Adipose tissue (tissue), 3 donors: ENCODE data around the gene MEIS1. TPM values are rescaled to one million over a fixed set of nuclear protein-coding genes. Genes with fewer than 3 reads are reported as not detected.

Experiments used
- H3K27ac ChIP-seq: one replicate; pipeline ENCODE4 v1.5.1; 2013; ENCODE audit warnings: low read depth, low read length
- WGBS, 3 donors: extraction: QIAGEN DNeasy Blood & Tissue Kit; methylation state at CpG; one replicate each; pipeline ENCODE4 v1.1.7; 2013; 5-methylcytosine and 5-hydroxymethylcytosine counted together
- polyA plus RNA-seq, 3 donors: library from polyadenylated mRNA; stranded (reverse); fragments of 200-250 nt; gene quantifications; one replicate each; pipeline ENCODE4 v1.2.3, GENCODE V29; 2013
- donor health status: healthy with polysubstance abuse.
- donor health status: Bipolar disorder and iron deficiency.
- donor health status: healthy.

MEIS1 gene
- polyA plus RNA-seq, 3 donors = 13.7 to 27.3 (median 21.3) TPM

GRCh38 chr2:66544258-66544657 is 109.3 kb downstream of the MEIS1 start:
- no peak overlapping the region for H3K27ac ChIP-seq
- WGBS, 3 donors = 53 to 86% (median 84%) methylated on average over 2 of the region's 2 CpGs

- no peak overlapping the region for H3K27ac ChIP-seq
Observed at GRCh38 chr2:66545258-66545657, 110.3 kb downstream of the MEIS1 start.

GRCh38 chr2:66547118-66547517 is 112.2 kb downstream of the MEIS1 start:
- no peak overlapping the region for H3K27ac ChIP-seq
- 30 to 54% (median 53%) methylated on average over 2 of the region's 2 CpGs for WGBS, 3 donors

- WGBS, 3 donors = 50 to 63% (median 62%) methylated on average over 2 of the region's 2 CpGs
- no peak overlapping the region for H3K27ac ChIP-seq
Observed at GRCh38 chr2:66547887-66548286, 113.0 kb downstream of the MEIS1 start.

- 73 to 79% (median 76%) methylated on average over 3 of the region's 3 CpGs for WGBS, 3 donors
- H3K27ac ChIP-seq = no peak overlapping the region
Observed at GRCh38 chr2:66548422-66548821, 113.5 kb downstream of the MEIS1 start.

GRCh38 chr2:66550826-66551225 is 115.9 kb downstream of the MEIS1 start:
- H3K27ac ChIP-seq = no peak overlapping the region
- 76 to 85% (median 85%) methylated on average over 1 of the region's 1 CpG for WGBS, 3 donors

GRCh38 chr2:66553370-66553769 is 118.4 kb downstream of the MEIS1 start:
- 19 to 57% (median 50%) methylated on average over 4 of the region's 4 CpGs for WGBS, 3 donors
- H3K27ac ChIP-seq = no peak overlapping the region

- no peak overlapping the region for H3K27ac ChIP-seq
- WGBS, 3 donors = 5 to 7% (median 7%) methylated on average over 4 of the region's 4 CpGs
Observed at GRCh38 chr2:66555091-66555490, 120.2 kb downstream of the MEIS1 start.

- 5 to 16% (median 6%) methylated on average over 14 of the region's 14 CpGs for WGBS, 3 donors
- no peak overlapping the region for H3K27ac ChIP-seq
Observed at GRCh38 chr2:66555501-66556324, 120.8 kb downstream of the MEIS1 start.

- WGBS, 3 donors = 53 to 92% (median 86%) methylated on average over 1 of the region's 1 CpG
- H3K27ac ChIP-seq = no peak overlapping the region
Observed at GRCh38 chr2:66559672-66560071, 124.7 kb downstream of the MEIS1 start.

GRCh38 chr2:66560683-66561082 is 125.8 kb downstream of the MEIS1 start:
- no peak overlapping the region for H3K27ac ChIP-seq
- WGBS, 3 donors = 61 to 93% (median 70%) methylated on average over 2 of the region's 2 CpGs

- H3K27ac ChIP-seq = no peak overlapping the region
- WGBS, 3 donors = 26 to 37% (median 30%) methylated on average over 3 of the region's 3 CpGs
Observed at GRCh38 chr2:66561645-66562303, 126.8 kb downstream of the MEIS1 start.

- H3K27ac ChIP-seq = no peak overlapping the region
- WGBS, 3 donors = 50 to 88% (median 74%) methylated on average over 1 of the region's 1 CpG
Observed at GRCh38 chr2:66562304-66562685, 127.4 kb downstream of the MEIS1 start.

GRCh38 chr2:66563473-66563872 is 128.5 kb downstream of the MEIS1 start:
- no peak overlapping the region for H3K27ac ChIP-seq
- WGBS, 3 donors = 59 to 66% (median 61%) methylated on average over 1 of the region's 1 CpG

GRCh38 chr2:66565291-66565690 is 130.4 kb downstream of the MEIS1 start:
- no peak overlapping the region for H3K27ac ChIP-seq
- WGBS, 3 donors = 29 to 69% (median 61%) methylated on average over 1 of the region's 1 CpG

GRCh38 chr2:66566726-66567399 is 131.9 kb downstream of the MEIS1 start:
- no peak overlapping the region for H3K27ac ChIP-seq
- 69 to 76% (median 75%) methylated on average over 2 of the region's 2 CpGs for WGBS, 3 donors

GRCh38 chr2:66567729-66568128 is 132.8 kb downstream of the MEIS1 start:
- no peak overlapping the region for H3K27ac ChIP-seq
- WGBS, 3 donors = 67 to 73% (median 69%) methylated on average over 2 of the region's 2 CpGs

- no peak overlapping the region for H3K27ac ChIP-seq
- 71 to 79% (median 75%) methylated on average over 4 of the region's 4 CpGs for WGBS, 3 donors
Observed at GRCh38 chr2:66568650-66569300, 133.8 kb downstream of the MEIS1 start.

- H3K27ac ChIP-seq = no peak overlapping the region
- WGBS, 3 donors = 52 to 70% (median 55%) methylated on average over 4 of the region's 4 CpGs
Observed at GRCh38 chr2:66569321-66569851, 134.5 kb downstream of the MEIS1 start.
